Activated CD4-positive, alpha-beta T cell treated with anti-CD3 and anti-CD28 coated beads for 24 hours (primary cell): ENCODE data around the gene BRD3OS.

Experiments
- DNase-seq, 2 donors: peaks; one replicate each; pipeline ENCODE4 v3.0.0-alpha.2; 2020; ENCODE audit warnings: low read depth in 2 of 2

The BRD3OS gene

GRCh38 chr9:134034215-134035040 is 9.1 kb downstream of the BRD3OS start:
- DNase-seq: no peak

- DNase-seq: no peak
These were observed 10.1 kb downstream of the BRD3OS start for GRCh38 chr9:134035041-134036039.

GRCh38 chr9:134036130-134036529 is 10.8 kb downstream of the BRD3OS start:
- DNase-seq: no peak

- no peak for DNase-seq
These were observed 12.4 kb downstream of the BRD3OS start for GRCh38 chr9:134037641-134038040.

GRCh38 chr9:134039386-134040175 is 14.3 kb downstream of the BRD3OS start:
- no peak for DNase-seq

GRCh38 chr9:134040176-134040565 is 14.9 kb downstream of the BRD3OS start:
- no peak for DNase-seq

- DNase-seq: no peak
These were observed 15.7 kb downstream of the BRD3OS start for GRCh38 chr9:134040781-134041648.

GRCh38 chr9:134041649-134041962 is 16.3 kb downstream of the BRD3OS start:
- DNase-seq: no peak

GRCh38 chr9:134043531-134043988 is 18.3 kb downstream of the BRD3OS start:
- no peak for DNase-seq

- DNase-seq: no peak
These were observed 19.7 kb downstream of the BRD3OS start for GRCh38 chr9:134044944-134045343.

GRCh38 chr9:134045841-134046544 is 20.7 kb downstream of the BRD3OS start:
- no peak for DNase-seq

- no peak for DNase-seq
These were observed 21.8 kb downstream of the BRD3OS start for GRCh38 chr9:134046894-134047681.

GRCh38 chr9:134047868-134048581 is 22.7 kb downstream of the BRD3OS start:
- DNase-seq: no peak

- DNase-seq: no peak
These were observed 23.3 kb downstream of the BRD3OS start for GRCh38 chr9:134048582-134048968.

GRCh38 chr9:134049236-134049635 is 24.0 kb downstream of the BRD3OS start:
- no peak for DNase-seq

GRCh38 chr9:134049772-134050588 is 24.7 kb downstream of the BRD3OS start:
- no peak for DNase-seq

GRCh38 chr9:134050726-134051125 is 25.4 kb downstream of the BRD3OS start:
- DNase-seq: no peak

- no peak for DNase-seq
These were observed 26.0 kb downstream of the BRD3OS start for GRCh38 chr9:134051319-134051718.
